Ascending aorta (tissue), 2 donors: ENCODE data around the gene KDM5B. TPM values are rescaled to one million over a fixed set of nuclear protein-coding genes. Genes with fewer than 3 reads are reported as not detected.

Experiments used
- DNase-seq, 2 donors: peaks; one replicate each; pipeline ENCODE4 v3.0.0-alpha.2; 2019; ENCODE audit warnings: low spot score in 2 of 2
- H3K27ac ChIP-seq, 2 donors: fragments of 200-600 bp; sonication (generic); one replicate each; pipeline ENCODE4 v1.5.1; 2016 to 2017; ENCODE audit warnings: mild to moderate bottlenecking in 1 of 2
- H3K27me3 ChIP-seq: fragments of 200-600 bp; sonication (generic); one replicate; pipeline ENCODE4 v1.5.1; 2017
- H3K36me3 ChIP-seq, 2 donors: fragments of 200-600 bp; sonication (generic); one replicate each; pipeline ENCODE4 v1.5.1; 2016
- H3K4me1 ChIP-seq, 2 donors: fragments of 200-600 bp; sonication (generic); one replicate each; pipeline ENCODE4 v1.5.1; 2016 to 2017; ENCODE audit warnings: mild to moderate bottlenecking in 1 of 2
- H3K4me3 ChIP-seq, 2 donors: fragments of 200-600 bp; sonication (generic); one replicate each; pipeline ENCODE4 v1.5.1; 2016 to 2017; ENCODE audit warnings: mild to moderate bottlenecking in 1 of 2
- H3K9me3 ChIP-seq, 2 donors: fragments of 200-600 bp; sonication (generic); one replicate each; pipeline ENCODE4 v1.5.1; 2016
- CTCF ChIP-seq, 3 experiments: fragments of 200-600 bp in 2 of 3; fragments of 450-650 bp in 1 of 3; sonication (generic) in 2 of 3; IDR thresholded peaks; one replicate each; pipeline ENCODE4 v1.5.1; 2016 to 2019; ENCODE audit warnings: antibody characterized with exemption in 3 of 3, mild to moderate bottlenecking in 1 of 3, moderate library complexity in 1 of 3
- intact Hi-C: fragments of 100-400 bp; cut with DNase I; formaldehyde crosslinking; loops from one replicate; pipeline ENCODE4 v1.15.1; 2023
- total RNA-seq: library from RNA; depleted of rRNA; stranded (reverse); fragments of >200 nt; gene quantifications from one replicate; pipeline ENCODE4 v1.1.0, GENCODE V29; 2016

KDM5B gene
- 61.7 TPM for total RNA-seq

- DNase-seq, result peak in 1 of 2 donors; percentile 77
- intact Hi-C loops, result loop anchor here (2.0 kb wide), 2 partner anchors 53 to 199 kb away; partner anchors contain the start of gene TMEM183A
- H3K27ac ChIP-seq, result peak within 1 kb of the TSS; percentile 75 to 80
- H3K4me1 ChIP-seq, result peaks cover 0 to 9% of the 10 kb centered on the region in 2 donors
- TF ChIP-seq CTCF (IDR thresholded peaks at IDR 0.05), result no peak
- H3K4me3 ChIP-seq, result peak within 1 kb of the TSS; percentile 90 to 94
- H3K27me3 ChIP-seq, result no peaks in the 10 kb centered on the region
- H3K9me3 ChIP-seq, result no peaks in the 10 kb centered on the region
- no peaks in the 10 kb centered on the region for H3K36me3 ChIP-seq
Observed at GRCh38 chr1:202807926-202808757, at the start of gene KDM5B. TSS of gene KDM5B (minus strand) at chr1:202808421. CDS start at chr1:202808305, 116 bp downstream.

GRCh38 chr1:202857136-202857610 lies 49.0 kb upstream of the KDM5B start:
- H3K36me3 ChIP-seq, result no peaks in the 10 kb centered on the region
- H3K27ac ChIP-seq, result no peak overlapping the region
- peaks cover 3 to 5% of the 10 kb centered on the region in 2 donors for H3K4me1 ChIP-seq
- DNase-seq, result no peak
- intact Hi-C loops, result no loop called here
- no peaks in the 10 kb centered on the region for H3K9me3 ChIP-seq
- no peaks in the 10 kb centered on the region for H3K27me3 ChIP-seq
- no peak for TF ChIP-seq CTCF (IDR thresholded peaks at IDR 0.05)
- no peak overlapping the region for H3K4me3 ChIP-seq

- Histone ChIP-seq H3K27me3 (no peaks in the 10 kb centered on the region), H3K4me3 (no peak overlapping the region), H3K36me3 (no peaks in the 10 kb centered on the region), H3K4me1 (peaks cover 2 to 3% of the 10 kb centered on the region in 2 donors), H3K27ac (no peak overlapping the region), H3K9me3 (no peaks in the 10 kb centered on the region)
- intact Hi-C loops, result no loop called here
- DNase-seq, result no peak
- TF ChIP-seq CTCF (IDR thresholded peaks at IDR 0.05), result no peak
Observed at GRCh38 chr1:202856014-202856413, 47.8 kb upstream of the KDM5B start.

GRCh38 chr1:202854787-202855186 lies 46.6 kb upstream of the KDM5B start:
- Histone ChIP-seq H3K27me3 (no peaks in the 10 kb centered on the region), H3K4me1 (no peaks in the 10 kb centered on the region), H3K36me3 (no peaks in the 10 kb centered on the region), H3K9me3 (no peaks in the 10 kb centered on the region), H3K4me3 (no peak overlapping the region), H3K27ac (no peak overlapping the region)
- DNase-seq, result no peak
- intact Hi-C loops, result no loop called here
- no peak for TF ChIP-seq CTCF (IDR thresholded peaks at IDR 0.05)

GRCh38 chr1:202852163-202852904 lies 44.1 kb upstream of the KDM5B start:
- intact Hi-C loops, result no loop called here
- H3K4me3 ChIP-seq, result no peak overlapping the region
- no peaks in the 10 kb centered on the region for H3K27me3 ChIP-seq
- DNase-seq, result no peak
- H3K27ac ChIP-seq, result no peak overlapping the region
- H3K4me1 ChIP-seq, result no peaks in the 10 kb centered on the region
- no peaks in the 10 kb centered on the region for H3K36me3 ChIP-seq
- TF ChIP-seq CTCF (IDR thresholded peaks at IDR 0.05), result no peak
- no peaks in the 10 kb centered on the region for H3K9me3 ChIP-seq
